Activated T-cell treated with anti-CD3 and anti-CD28 coated beads for 24 hours (primary cell): Measurements from ENCODE around the gene TUBG2.
A peak's percentile ranks its signal among the peaks of the same experiment; 100 is the strongest.
"Not testable (repeated sequence)": the region's sequence is repeated elsewhere in the genome, so short reads cannot be mapped to it uniquely, and the experiment has no call there.

Experiments
- DNase-seq: peaks from one replicate; pipeline ENCODE4 v3.0.0-alpha.2; 2020; ENCODE audit warnings: low read depth

Gene TUBG2

GRCh38 chr17:42659079-42659931 lies at the start of gene TUBG2:
TSS of gene TUBG2 (plus strand) at chr17:42659284. CDS start at chr17:42659504, 220 bp downstream.
- peak; percentile 79 for DNase-seq

GRCh38 chr17:42609814-42610801 lies 49.0 kb upstream of the TUBG2 start:
- not testable (repeated sequence) for DNase-seq

- DNase-seq: no peak
Measured at GRCh38 chr17:42612013-42612412, 47.1 kb upstream of the TUBG2 start.

- no peak for DNase-seq
Measured at GRCh38 chr17:42613699-42614295, 45.3 kb upstream of the TUBG2 start.

GRCh38 chr17:42617956-42618431 lies 41.1 kb upstream of the TUBG2 start:
- no peak for DNase-seq

- DNase-seq: no peak
Measured at GRCh38 chr17:42618442-42619150, 40.5 kb upstream of the TUBG2 start.

- DNase-seq: not testable (repeated sequence)
Measured at GRCh38 chr17:42621987-42622386, 37.1 kb upstream of the TUBG2 start.

- DNase-seq: no peak
Measured at GRCh38 chr17:42623271-42623670, 35.8 kb upstream of the TUBG2 start.

GRCh38 chr17:42623732-42624596 lies 35.1 kb upstream of the TUBG2 start:
- no peak for DNase-seq

- DNase-seq: not testable (repeated sequence)
Measured at GRCh38 chr17:42627032-42627764, 31.9 kb upstream of the TUBG2 start.

- no peak for DNase-seq
Measured at GRCh38 chr17:42629411-42630009, 29.6 kb upstream of the TUBG2 start.

GRCh38 chr17:42632949-42633444 lies 26.1 kb upstream of the TUBG2 start:
- DNase-seq: no peak

- DNase-seq: no peak
Measured at GRCh38 chr17:42639525-42640113, 19.5 kb upstream of the TUBG2 start.

- DNase-seq: no peak
Measured at GRCh38 chr17:42640121-42640520, 19.0 kb upstream of the TUBG2 start.

- no peak for DNase-seq
Measured at GRCh38 chr17:42642336-42642735, 16.7 kb upstream of the TUBG2 start.

GRCh38 chr17:42647778-42648177 lies 11.3 kb upstream of the TUBG2 start:
- no peak for DNase-seq

- no peak for DNase-seq
Measured at GRCh38 chr17:42651392-42651791, 7.7 kb upstream of the TUBG2 start.
